Posterior vena cava (tissue), 2 donors: ENCODE measurements around the gene AVP. TPM values are rescaled to one million over a fixed set of nuclear protein-coding genes. Genes with fewer than 3 reads are reported as not detected.

Experiments
- DNase-seq: peaks from one replicate; pipeline ENCODE4 v3.0.0-alpha.2; 2020; ENCODE audit warnings: low spot score
- intact Hi-C, 2 donors: fragments of 100-400 bp; cut with DNase I; formaldehyde crosslinking; loops; one replicate each; pipeline versions ENCODE4 v1.14.1 to v1.14.2; 2022 to 2023
- total RNA-seq, 2 donors: library from RNA; stranded (reverse); fragmentation: NEBNext Ultra II Directional; extraction: Animal tissue kit (Norgen Biotek cat#: 25700); gene quantifications; one replicate each; pipeline ENCODE4 v1.2.1, GENCODE V29; 2021
- donor health status: DM: yes; HTN: yes; CAD: no.
- donor health status: DM: yes; HTN: yes; CAD: no.

The AVP gene
- total RNA-seq, 2 donors from 2014 or later: not detected

DNA sequence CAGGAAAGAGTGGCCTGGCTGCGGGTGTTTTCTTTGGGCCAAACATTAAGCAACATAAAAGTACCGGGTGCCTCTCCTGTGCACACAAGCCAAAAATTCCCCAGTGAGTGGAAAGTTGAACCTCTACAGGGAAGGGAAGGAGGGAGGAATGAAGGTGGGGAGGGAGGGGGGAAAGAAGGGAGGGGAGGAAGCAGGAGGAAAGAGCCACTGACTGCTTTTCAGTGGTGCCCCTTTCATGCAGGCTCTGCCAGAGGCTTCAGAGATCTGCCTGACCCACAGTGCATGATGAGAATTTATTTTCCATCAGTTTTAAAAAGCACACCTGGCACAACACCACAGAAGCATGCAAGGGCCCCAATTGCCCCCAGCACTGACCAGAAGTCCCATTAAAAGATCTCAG lies 27.5 kb upstream of the AVP start:
- intact Hi-C loops: loop anchor here in 1 of 2 donors (2.0 kb wide), 1 partner anchor 57 kb away; no protein-coding TSS in a partner anchor

DNA sequence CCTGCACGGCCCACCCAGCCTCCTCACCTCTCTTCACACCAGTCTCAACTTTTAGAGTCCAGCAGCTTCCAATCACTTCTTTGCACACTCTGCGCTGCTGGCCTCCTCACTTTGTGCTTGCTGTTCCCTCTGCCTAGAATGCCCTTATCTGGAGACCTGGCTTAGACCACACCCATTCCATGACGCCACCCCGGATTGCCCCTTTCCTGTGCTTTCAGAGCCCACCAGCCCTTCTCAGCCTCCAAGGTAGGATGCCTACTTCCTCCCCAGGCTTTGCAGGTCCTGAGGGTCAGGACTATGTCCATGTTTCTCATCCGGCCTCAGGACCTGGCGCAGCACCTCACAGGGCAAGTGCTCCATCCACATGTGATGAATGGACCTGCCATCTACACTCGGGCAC lies 27.0 kb upstream of the AVP start:
- no peak for DNase-seq
- intact Hi-C loops: loop anchor here in 1 of 2 donors (2.0 kb wide), 1 partner anchor 57 kb away; no protein-coding TSS in a partner anchor

More for the DNA sequence above, 27.5 kb upstream of the AVP start:
- no peak for DNase-seq

GRCh38 chr20:3109350-3110302 lies 25.1 kb upstream of the AVP start:
- DNase-seq: no peak
- intact Hi-C loops: loop anchor here in 1 of 2 donors (2.0 kb wide), 1 partner anchor 55 kb away; no protein-coding TSS in a partner anchor

DNA sequence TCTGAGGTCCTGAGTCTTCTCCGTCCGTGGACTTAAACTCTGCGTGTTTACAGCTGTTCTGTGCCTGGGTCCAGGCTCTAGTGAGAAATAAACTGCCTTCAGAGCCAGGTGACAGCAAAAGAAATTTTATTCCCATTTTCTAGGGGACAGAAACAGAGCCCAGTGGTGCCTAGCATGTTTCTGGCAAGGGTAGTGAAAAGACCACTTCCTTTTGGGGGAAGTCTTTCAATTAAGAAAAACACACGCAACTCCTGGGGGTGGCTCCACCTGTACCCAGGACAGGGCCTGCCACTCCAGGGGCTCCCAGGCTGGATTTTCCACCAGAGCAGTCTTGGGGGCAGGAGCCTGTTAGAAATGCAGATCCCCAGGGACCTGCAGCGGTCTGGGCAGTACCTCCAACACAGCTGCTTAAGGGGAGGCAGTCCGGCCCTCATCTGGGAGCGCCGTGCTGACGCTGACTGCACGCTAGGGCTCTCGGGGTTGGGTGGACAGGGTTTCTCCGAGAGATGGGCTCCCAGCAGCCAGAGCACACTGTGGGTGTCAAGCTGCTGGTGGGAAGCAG lies 23.0 kb upstream of the AVP start:
- intact Hi-C loops: no loop called here

DNA sequence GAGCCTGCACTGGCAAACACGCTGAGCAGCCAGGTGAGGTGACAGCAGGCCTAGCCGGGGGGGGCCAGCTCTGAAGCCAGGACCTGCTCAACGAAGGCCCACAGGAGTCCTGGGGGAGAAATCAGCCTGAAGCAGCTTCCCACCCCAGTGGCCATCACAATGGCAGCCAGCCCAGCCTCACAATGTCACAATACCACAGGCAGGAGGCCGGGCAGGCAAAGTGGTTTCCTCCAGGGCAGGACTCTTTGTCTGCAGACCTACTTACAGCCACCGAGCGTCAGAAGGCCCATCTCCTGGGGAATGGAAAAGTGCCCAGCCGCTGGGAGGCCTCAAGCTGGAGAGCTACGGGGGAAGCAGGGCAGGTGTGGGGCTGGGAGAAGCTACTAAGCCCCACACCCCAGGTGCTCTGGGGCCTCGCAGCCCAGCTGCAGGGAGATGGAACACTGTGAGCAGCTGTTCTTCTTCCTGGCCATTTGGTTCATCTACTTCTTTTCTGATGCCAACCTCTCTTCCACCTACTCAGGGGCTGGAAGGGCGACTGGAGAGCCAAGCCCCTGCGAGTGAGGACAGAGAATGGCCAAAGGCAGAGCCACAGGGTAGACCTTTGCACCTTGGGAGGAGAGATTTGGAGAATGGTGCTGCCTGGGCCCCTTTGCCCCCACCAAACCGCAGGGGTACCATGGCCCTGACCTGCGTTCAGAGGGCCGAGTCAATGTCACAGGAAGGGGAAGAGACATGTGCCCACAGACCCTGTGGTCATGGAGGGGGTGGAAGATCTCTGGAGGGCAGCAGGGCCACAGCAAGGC lies 22.3 kb upstream of the AVP start:
- DNase-seq: no peak
- intact Hi-C loops: no loop called here

More for the DNA sequence above, 23.0 kb upstream of the AVP start:
- no peak for DNase-seq

GRCh38 chr20:3106185-3106584 lies 21.7 kb upstream of the AVP start:
- DNase-seq: no peak
- intact Hi-C loops: no loop called here

DNA sequence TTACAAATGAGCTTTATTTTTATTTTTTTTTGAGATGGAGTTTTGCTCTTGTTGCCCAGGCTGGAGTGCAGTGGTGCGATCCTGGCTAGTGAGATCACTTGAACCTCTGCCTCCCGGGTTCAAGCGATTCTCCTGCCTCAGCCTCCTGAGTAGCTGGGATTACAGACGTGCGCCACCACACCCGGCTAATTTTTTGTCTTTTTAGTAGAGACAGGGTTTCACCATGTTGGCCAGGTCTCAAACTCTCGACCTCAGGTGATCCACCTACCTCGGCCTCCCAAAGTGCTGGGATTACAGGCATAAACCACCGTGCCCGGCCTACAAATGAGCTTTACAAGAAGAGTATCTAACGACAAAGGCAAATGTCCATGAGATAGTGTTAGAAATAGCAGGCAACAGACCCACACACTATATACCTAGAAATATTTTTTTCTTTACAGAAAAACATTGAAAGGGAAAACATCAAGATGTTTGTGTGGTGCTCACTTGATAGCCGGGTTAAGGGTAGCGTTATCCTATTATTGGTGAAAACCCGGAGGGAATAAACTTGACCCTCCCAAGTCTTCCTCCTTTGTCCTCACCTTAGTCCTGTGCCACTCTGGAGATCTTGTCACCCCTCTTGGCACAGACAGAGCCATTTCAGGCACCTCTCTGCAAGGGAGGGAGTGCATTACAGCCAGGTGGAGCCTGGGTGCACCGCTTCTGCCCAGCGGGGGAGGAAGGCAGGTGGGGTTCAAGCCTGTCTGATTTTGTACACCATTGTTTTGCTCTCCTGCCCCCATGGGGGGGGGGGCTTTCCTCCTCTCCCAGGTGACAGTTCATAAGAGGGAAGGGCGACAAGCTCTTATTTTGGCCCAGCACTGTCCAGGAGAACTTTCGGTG lies 21.0 kb upstream of the AVP start:
- DNase-seq: no peak
- intact Hi-C loops: no loop called here

DNA sequence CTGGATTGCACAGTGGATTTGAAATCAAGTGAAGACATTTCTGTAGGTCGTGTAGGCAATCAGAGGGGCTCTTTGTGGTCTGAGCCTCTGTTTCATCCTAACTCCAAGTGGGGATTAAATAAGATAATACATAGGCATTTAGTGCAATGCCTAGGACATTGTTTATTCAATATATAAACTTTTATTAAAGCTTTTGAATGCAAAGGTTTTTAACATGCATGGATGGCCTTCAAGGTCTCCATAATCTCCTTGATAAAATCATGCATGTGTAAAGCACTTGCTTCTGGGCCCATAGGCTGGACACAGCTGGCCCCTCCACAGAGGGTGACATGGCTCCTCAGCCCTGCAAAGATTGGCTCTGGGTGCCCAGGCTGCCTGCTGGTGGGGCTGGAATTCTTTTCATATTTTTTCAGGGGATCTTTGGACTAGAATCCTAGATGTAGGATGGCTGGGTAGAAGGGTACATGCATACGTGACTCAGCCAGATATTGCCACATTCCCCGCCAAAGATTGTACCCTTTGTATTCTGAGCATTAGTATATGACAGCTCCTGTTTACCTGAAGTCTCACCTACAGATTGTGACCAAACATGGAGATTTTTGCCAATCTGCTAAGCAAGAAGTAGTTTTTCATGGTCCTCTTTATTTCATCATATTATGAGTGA lies 19.0 kb upstream of the AVP start:
- no peak for DNase-seq
- intact Hi-C loops: no loop called here

DNA sequence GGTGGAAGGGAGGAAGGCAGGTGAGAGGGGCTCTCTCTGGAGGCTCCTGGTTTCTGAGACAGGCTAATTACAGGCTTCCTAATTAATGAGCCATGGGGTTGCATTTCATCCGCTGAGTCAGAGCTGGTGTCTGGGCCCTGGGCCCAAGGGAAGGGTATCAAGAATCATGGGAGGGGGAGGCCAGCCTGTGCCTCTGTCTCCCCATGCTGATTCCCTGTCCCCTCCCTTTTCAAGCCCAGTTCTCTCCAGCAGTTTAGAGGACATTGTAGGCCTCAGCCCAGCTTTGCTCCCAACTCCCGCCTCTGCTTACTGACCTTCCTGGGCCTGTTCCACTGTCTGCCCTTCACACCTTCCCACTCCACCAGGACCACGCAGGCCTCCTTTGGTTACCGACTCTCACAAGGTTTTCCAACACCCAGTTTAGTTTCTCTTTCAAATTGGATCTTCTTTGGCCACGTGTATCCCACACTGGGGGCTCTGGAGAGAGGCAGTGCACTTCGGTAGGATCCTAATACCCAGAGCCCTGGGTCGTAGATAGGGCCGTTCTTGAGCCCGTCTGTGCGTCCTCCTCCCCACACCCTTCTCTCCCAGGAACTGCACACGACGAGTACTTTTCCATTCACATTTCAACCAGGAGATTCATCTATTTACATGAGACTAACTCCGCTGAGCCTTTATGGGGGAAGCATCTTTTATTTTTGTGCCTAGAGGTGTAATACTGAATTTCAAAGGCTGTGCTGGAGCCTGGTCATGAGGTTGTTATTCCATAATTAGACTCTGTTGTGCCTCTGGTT lies 18.2 kb upstream of the AVP start:
- no peak for DNase-seq
- intact Hi-C loops: no loop called here

DNA sequence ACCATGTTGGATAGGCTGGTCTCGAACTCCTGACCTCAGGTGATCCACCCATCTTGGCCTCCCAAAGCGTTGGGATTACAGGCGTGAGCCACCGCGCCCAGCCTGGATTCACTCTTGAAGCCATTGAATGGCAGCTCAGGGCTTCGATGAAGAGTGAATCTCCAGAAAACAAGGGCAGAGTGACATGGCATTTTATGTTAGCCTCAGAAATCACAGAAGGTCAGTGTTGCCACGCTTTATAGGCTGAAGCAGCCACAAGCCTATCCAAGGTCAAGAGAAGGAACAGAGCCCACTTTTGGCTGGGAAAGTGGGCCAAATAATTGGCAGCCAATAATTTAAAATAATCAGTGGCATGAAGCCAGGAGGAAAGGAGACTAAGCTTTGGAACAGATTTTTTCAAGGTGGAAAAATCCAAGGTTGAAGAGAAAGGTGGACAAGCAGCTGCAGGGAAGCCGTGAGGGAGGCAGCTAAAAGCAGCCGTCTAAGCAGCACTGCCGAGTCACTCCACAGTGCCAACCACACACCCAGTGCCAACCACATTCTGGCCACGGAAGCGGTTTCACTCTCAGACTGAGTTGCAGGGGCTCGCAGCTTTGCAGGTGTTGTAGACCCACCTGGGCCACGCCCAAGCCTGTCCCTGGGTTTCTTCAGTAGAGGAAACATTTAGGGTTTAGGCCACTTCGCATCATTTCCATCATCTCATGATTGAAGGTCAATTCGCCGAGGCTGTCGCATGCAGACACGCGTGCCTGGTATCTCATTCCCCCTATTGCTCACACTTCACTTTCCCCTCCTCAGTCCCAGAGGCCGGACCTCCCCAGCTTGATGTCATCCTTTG lies 17.4 kb upstream of the AVP start:
- intact Hi-C loops: no loop called here
- no peak for DNase-seq

DNA sequence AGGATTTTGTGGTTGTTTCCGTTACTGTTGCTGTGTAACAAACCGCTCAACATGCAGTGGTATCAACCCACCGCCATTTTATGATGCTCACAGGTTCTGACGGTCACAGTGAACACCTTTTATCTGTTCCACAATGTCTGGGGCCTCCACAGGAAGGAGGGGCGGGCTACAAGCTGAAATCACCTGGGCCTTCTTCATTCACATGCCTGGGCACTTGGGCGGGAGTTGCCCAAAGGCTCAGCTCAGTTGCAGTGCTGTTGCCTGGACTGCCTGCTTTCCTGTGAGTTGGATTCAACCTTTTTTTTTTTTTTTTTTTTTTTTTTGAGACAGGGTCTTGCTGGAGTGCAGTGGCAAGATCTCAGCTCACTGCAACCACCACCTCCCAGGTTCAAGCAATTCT lies 16.7 kb upstream of the AVP start:
- DNase-seq: no peak
- intact Hi-C loops: no loop called here

- no peak for DNase-seq
- intact Hi-C loops: no loop called here
Observed at GRCh38 chr20:3100480-3100879, 16.0 kb upstream of the AVP start.

DNA sequence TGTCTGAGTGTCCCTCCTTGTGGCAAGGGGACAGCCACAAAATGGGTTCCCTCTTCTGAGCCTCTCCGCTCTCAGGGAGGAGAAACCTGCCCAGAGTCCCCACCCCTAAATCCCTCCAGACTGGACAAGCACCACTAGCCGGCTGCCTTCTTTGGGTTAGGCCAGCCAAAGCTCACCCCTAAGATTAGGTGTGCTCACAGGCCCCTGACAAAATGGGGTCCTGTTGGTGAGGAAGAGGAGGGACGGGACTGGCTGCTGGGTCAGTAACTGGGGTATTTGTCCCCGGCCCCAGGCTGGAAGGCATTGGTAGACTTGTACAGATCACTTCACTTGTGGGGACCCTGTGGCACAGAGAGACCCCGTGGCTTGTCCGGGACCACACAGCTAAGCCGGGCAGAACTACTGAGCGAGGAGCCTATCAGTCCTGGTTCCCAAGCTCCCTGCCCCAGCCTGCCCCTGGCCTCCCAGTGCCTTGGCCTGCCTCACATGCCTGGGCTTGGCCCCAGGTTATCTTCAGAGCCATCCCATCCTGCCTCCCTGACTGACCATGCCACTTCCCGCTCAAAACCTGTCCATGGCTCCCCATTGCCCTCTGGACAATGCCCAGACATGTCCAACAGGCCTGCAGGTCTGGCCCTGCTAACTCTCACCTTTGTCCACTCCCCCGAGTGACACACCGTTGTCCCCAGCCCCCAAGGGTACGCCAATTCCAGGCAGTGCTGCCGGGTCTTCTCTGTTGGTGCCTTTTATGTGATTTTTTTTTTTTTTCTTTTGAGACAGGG lies 10.5 kb upstream of the AVP start:
- DNase-seq: no peak
- intact Hi-C loops: no loop called here

GRCh38 chr20:3093861-3094361 lies 9.4 kb upstream of the AVP start:
- intact Hi-C loops: no loop called here
- DNase-seq: no peak

- DNase-seq: no peak
- intact Hi-C loops: no loop called here
Observed at GRCh38 chr20:3092611-3093379, 8.3 kb upstream of the AVP start.
